HG03196 (cell line): ENCODE data around the gene PSMD1.
"Not testable (repeated sequence)": the region's sequence is repeated elsewhere in the genome, so short reads cannot be mapped to it uniquely, and the experiment has no call there.

Source experiments
- ATAC-seq: cut with Tn5 transposase; IDR thresholded peaks from one replicate; pipeline ENCODE4 v1.9.1; 2021; ENCODE audit not compliant: unreplicated experiment

PSMD1 gene

DNA sequence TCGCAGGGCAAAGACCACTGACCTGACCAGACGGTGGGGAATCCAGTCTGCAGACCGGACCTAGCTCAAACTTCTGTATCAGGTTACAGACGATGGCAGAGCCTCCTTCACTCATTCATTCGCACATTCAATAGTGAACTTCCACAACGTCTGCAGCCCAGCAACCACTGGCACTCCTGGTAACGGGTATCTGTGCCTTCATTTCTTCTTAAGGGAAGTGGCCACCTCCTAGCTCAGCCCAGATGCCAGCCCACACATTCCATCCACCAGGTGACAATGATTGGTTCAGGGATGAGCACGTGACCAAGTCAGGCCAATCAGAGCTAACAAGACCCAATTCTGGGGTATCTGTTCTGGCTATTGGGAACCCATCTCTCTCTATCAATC is 125.8 kb downstream of the PSMD1 start:
- no peak for ATAC-seq

DNA sequence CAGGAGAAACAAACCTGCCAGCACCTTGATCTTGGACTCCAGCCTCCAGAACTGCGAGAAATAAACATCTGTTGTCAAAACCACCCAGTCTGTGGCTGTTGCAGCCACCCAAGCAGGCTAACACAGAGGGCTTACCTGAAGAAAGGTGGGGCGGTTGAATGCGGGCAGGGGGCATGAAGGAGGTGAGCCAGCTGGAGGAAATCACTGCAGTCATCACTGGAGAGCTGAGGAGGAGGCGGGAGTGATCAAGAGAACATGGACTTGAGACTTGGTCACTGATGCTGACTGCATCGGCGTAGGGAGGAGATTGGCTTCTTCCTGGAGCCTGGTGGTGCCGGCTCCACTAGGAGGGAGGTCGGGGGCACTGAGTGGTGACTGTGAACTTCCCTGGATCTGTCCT is 127.2 kb downstream of the PSMD1 start:
- no peak for ATAC-seq

DNA sequence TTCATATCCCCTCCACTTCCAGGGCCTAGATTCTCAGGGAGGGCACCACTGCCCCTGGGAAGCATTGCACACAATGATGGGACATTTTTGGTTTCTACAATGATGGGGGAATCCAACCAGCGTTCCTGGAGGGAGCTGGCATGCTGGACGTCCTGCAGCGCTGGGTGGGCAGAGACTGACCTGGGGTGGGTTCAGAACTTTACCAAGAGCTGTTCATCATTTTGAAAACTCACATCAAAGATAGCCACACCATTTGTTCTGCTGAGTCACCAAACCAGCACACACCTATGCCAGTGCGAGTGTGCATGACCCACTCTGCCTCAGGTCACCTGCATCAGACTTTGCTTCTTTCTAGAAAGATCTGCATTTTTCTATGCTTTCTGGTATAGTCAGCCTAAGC is 127.7 kb downstream of the PSMD1 start:
- ATAC-seq = no peak

DNA sequence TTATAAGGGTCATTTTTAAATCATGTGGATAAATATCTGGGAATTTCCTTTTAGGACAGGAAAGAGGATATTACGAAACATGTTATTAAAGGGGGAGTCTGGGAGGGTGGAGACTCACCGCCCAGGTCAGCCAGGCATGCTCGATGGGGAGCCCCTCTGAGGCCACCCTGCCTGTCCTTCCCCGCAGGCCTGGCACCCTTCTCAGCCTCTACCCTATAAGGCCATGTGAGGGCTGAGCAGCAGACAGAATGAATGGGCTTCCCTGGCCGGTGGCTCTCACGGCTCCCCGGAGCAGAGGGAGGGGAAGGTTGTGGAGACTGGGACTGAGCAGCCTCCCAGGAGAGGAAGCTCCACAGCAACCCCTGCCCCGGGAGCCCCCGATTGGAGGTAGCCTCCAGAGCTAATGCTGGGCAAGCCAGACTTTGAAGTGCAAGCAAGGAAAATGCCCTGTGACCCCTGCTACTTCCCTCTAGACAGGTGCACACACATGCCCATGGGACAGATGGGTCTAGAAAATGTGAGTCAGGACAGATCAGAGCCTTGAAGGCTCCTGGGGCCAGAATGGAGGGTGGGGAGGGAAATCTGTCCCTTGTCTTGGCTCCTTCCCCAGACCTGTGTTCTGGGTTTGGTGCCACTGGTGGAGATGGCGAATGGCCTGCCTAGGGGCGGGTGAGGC is 128.5 kb downstream of the PSMD1 start:
- ATAC-seq = no peak

DNA sequence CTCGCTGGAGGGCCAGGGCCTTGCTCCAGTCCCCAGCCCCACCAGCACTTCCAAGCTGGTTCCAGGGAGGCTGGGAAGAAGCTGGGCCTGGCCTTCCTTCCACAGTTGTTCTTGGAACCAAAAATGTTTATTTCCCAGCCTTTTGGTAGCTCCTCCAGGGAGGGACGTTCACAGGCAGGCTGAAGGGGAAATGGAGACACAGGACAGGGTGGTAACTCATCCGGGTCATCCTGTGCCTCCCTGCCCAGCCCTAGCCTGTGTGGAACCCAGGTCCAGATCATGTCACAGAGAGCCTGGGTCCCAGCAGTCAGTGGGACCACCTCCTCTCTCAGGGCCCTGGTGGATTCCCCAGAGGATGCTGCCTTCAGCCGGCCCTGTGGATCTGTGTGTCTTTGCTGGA is 129.2 kb downstream of the PSMD1 start:
- ATAC-seq = no peak

DNA sequence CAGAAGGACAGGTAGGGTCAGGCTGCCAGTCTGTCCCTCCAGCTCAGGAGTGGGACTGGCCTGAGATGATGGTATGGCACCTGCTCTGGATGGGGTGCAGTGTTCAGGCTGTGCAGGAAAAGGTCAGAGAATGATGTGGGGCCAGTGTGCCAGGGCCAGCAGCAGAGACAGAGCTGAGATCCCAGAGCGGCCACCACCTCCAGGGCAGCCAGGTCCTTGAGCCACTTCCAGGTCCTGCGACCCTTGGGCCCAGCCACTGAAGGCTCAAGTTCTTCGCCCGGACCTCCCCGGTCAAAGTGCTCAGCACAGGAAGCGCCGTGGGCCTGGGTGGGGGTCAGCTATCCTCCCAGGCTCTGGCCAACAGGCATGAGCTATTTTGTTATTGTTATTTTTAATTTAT is 129.7 kb downstream of the PSMD1 start:
- no peak for ATAC-seq

DNA sequence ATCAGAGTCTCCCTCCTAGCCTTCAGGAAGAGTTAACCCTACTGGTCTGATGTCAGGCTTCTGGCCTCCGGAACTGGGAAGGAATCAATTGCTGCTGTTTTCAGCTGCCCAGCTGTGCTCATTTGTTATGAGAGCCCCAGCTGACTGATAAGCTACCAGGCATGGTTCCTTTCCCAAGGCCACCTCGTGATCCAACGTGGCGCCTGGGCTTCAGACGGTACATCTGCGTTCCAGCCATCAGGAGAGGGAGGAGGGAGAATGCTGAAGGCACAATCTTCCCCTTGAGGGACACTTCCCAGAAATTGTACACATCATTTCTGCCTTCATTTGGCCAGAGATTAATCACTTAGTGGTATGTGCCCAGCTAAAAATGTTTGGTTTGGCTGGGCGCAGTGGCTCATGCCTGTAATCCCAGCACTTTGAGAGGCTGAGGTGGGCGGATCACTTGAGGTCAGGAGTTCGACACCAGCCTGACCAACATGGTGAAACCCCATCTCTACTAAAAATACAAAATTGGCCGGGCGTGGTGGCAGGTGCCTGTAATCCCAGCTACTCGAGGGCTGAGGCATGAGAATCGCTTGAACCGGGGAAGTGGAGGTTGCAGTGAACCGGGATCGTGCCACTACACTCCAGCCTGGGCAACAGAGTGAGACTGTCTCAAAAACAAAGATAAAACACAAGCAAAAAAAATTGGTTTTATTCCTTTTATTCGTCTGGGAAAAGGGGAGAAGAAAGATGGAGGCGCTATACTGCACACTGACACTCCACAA is 131.3 kb downstream of the PSMD1 start:
- ATAC-seq = no peak

DNA sequence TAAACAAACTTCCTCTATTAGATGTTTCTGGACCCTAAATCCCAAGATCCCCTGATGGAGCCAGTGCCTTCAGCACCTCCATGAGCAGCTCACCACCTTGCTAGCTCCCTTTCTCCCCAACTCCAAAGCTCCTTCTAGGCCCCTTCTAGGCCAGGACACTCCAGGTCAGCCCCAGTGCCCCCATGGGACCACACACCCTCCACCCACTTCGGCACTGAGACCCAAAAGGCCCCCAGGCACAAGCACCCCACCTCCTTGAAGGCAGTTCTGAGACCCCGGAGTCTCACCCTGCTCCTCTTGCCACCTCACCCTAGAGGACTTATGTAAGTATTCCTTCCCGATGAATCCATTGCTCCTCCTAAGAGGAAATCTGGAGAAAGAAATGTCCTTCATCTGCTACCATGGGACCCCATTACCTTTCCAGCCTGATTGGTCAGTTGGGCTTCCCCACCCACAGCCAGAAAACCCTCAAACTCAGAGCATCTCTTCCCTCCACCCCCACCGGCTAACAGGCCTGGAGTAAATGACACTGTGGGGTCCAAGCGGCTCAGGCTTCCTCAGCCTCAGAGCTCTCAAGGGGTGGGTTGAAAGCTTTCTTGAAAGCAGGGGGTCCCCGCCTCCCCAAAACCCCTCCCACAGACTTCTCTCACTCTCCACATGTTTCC is 132.0 kb downstream of the PSMD1 start:
- no peak for ATAC-seq

DNA sequence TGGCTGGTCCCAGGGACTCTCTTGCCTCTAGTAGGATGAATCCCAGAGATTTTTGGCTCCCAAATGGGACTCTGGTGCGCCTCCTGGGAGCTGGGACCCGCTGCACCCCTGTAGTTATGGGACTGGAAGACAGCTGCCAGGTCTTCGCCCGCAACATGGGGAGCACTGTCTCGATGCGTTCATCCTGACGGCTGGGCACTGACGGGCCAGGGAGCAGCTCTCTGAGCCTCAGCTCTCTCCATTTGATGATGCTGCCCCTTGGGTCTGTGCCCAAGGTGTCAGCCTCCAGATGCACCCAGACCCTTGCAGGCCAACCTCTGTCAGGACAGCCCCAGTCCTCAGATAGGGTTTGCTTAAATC is 132.5 kb downstream of the PSMD1 start:
- ATAC-seq = no peak

DNA sequence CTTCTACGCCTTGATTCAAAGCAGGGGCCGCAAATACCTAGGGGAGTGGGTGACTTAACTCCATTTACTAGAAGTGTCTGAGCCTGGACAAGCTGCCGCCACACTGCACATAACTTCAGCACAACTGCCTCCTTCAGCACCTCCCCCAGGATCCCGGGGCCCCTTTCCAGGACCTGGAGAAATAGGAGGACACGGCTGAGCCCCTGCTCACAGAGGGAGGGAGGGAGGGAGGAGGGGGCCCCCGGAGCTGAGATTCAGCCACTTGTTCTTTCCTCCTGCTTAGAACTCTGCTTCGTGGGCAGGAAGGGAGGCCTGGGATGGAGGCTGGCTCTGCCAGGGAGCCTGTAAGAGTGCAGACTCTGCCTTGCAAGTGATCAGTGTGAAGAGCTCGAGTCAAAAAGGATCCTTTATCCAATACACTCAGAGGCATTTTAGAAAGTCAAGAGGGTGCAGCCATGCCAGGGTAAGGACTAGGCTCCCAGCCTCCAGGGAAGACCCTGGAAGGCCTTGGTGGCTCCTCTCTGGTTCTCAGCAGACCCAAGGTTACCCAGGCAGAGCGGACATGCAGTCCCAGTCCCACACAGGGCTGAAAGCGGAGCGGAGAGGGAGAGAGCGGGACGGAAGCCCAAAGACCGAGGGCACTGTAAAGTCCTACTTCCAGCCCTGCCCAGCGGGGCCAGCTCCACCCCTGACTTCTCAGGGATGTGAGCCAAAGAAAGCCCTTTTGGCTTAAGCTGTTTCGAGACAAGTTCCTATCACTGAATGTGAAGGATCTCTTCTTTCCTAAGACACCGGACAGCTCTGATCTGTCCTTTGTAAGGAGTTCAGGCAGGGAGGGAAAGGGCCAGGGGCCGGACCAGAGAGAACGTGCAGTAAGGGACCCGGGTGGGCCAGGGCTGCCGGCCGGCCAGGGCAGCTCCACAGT is 133.2 kb downstream of the PSMD1 start:
- ATAC-seq = no peak

DNA sequence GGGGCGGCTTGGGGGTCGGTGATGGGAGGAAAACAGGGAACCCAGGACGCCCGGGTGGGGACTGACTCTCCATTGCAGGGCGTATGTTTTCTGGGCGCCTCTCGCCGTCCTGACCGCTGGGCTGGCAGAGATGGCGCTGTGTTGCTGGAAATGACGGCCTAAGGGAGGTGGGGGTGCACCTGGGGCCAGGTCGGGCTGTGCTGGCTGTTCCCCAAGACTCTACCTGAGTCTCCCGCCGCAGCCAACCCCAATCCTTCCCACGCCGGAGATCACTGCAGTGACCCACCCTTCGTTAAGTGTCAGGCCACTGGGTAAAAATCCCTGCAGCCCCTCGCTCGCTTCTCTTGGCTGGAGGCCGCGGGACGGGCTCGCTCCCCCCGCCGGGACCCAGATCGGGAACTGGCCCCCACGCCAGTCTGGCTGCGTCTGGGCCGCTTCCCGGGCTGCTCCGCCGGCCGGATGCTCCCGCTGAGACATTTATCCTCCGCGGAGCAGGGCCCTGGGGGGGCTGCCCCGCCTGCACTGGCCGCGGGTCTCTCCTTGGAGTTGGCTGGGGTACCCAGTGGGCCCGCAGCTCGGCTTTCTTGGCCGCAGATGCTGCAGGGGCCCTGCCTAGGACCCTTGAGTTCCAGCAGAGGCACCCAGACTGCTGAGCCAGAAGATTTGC is 134.0 kb downstream of the PSMD1 start:
- ATAC-seq = no peak

DNA sequence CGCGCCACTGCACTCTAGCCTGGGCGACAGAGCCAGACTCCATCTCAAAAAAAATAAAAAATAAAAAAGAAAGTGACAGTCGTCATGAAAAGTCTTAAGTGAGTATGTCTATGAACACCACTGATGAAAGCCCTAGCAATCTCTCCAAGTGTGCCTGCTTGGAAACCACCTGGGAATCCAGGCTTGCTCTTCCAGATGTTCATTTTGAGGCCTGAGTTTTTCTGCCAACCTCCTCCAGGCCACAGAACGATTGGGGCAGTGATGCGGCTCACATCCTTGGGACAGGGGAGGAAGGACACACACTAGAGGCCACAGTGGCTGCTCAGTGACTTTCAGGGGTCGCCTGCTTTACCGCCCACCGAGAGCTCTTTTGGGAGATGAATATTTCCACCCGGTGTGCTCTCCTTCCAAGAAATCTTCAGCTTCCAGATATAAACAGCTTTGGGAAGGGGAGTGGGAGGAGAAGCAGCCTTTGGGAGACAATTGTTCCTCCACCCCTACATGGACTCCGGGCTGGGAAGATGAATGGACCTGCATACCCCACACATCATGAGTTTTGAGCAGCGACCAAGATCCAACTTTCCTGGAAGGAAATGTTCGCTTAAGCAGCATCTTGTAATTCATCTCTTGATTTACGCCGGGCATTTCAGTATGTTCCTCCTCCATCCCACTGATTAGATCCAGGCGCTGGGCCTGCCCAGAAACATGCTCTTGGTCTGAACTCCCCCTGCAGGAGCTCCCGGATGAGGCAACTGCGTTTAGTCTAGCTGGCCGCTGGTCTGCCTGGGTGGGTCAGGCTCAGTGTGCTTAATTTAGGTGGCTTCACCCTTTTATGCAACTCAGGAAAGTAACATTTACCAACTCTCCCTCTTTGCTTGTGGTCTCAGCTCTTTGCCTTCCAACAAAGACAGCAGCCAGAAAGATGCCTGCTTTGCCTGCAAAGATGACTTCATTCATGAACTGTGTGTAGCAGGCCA is 135.5 kb downstream of the PSMD1 start:
- ATAC-seq = no peak

DNA sequence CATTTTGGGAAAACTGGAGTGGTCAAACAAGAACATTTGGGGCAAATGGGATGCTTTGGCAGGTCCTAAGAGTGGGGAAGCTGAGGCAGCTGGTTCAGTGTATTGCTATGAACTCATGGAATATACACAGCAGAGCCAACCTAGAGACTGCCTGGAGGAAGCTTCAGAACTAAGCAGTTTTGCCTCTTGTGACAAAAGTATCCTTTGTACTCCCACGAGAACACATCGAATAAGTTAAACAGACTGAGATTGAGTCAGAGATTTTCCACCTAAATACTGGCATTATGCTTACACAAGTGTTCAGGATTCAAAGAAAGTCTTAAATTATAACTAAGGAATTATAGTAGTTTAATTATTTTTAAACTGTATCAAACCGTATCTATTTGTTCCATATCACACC is 136.5 kb downstream of the PSMD1 start:
- ATAC-seq = no peak

DNA sequence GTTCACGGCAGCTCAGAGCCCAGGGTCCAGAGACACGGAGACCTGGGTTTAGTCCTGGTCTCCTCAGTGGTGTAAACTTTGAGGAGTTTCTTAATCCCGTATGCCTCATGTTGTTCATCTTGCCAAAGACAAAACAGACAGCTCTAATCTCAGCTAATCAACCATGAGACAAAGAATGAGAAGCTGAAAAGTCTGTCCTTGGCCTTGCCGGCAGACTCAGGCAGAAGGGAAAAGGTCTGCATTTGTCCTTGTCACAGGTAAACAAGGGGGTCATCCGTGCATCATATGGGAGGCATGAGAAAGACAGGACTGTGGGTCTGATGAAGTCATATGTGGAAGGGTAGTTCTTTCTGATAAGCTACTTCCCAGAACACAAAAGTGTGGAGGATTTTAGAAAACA is 139.9 kb downstream of the PSMD1 start:
- ATAC-seq = no peak

DNA sequence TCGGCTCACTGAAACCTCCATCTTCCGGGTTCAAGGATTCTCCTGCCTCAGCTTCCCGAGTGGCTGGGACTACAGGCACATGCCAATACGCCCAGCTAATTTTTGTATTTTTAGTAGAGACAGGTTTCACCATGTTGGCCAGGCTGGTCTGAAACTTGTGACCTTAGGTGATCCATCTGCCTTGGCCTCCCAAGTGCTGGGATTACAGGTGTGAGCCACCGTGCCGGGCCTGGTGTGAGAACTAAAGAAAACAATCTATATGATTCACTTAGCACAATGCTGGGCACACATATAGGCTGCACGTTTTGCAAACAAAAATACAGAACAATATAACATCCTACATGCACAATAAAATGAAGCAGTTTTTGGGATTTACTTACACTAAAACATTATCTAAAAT is 140.5 kb downstream of the PSMD1 start:
- not testable (repeated sequence) for ATAC-seq

DNA sequence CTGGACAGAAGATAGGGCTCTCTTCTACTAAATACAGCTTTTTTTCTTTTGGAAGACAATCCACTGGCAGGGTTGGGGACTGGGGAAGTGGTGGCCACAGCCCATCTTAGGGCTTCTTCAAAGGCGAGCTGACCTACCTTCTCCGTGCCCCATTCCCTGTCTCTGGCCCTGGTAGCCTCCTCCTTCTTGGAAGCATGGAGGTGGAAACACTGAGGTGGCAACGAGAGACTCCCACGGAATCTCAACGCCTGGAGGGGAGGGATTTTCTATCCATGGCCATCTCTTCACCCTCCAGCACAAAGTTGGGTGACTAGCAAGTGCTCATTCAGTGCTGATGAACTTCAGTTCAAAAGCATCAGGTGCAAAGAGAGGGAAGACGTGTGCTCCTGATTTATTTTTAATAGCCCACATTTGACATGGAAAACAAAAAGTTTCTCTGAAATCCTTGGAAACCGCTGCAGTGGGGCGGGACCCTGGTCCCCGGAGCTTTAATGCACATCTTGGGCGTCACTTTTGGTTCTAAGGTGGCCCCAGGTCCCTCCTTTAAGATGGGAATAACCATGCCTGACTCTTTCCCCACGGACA is 141.1 kb downstream of the PSMD1 start:
- ATAC-seq = no peak

DNA sequence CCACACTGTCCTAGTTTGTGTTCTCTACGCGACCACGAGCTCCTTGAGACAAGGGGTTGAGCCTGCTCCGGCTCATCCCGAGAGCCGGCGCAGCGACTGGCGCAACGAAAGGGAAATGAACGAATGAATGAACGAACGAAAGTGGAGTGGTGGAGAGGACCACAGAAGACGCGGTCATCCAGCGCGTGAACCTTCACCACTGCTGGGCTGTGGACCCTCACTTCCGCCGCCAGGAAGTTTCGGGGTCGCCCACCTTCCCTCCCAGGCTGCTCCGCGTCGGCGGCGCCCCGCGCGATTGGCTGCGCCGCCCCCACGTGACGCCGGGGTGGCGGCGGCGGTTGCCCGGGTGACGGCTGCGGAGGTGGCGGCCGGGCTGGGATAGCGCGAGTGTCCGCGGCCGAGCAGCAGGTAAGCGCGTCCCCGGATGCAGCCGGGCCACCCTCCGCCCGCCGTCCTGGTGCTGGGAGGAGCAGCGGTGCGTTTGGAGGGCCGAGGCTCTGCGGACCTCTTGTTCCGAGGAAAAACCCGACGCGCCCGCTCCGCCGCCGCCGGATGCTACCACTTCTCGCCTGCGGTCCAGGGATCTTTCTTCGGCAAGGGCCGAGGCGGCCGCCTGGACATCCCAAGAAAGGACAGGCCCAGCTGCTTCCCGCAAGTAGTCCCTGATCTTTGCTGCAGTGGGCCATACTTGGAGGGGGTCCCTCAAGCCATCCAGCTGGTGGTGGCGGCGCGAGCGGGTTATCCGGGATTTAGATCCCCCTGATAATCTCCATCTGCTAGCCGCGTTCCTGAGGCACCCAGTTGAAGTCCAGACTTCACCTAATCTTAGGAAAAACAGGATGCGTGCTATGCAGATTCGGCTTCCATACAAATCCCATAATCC is 141.9 kb downstream of the PSMD1 start, which contains the start of gene ARMC9:
Gene ARMC9, plus strand, starts transcription at position 341 of the 883 bp plus-strand sequence. CDS start 7,608 bp downstream, outside the sequence.
- peak; percentile 99 for ATAC-seq

DNA sequence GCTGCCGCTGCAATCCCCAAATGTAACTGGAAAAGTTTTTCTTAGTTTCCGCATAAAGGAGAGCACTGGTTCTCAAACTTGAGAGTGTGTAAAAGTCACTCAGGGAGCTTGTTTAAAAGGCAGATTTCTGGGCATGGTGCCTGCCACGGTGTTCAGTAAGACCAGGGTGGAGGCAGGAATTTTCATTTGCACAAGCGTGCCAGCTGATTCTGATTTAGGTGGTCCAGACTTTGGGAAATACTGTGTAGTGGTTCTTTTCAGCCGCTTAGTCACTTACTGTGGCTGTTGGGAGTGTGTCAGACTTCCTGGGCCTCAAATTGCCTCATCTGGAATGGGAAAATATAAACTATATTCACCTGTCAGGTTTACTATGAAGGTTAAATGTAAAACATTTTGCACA is 142.6 kb downstream of the PSMD1 start:
- ATAC-seq = no peak
